PC-3 (cell line): Measurements from ENCODE around the gene ZNF513.

Experiments used
- CTCF ChIP-seq: fragments of 300-600 bp; sonication (generic); conservative IDR thresholded peaks from 2 replicates; pipeline ENCODE4 v1.5.1; 2017; ENCODE audit warnings: antibody characterized with exemption, low read depth, mild to moderate bottlenecking, low read length
- EZH2 ChIP-seq: fragments of 300-600 bp; sonication (generic); IDR thresholded peaks from one replicate; pipeline ENCODE4 v1.6.1; 2017; ENCODE audit warnings: antibody characterized with exemption, mild to moderate bottlenecking, low read length; ENCODE audit not compliant: unreplicated experiment
- EZH2phosphoT487 ChIP-seq: fragments of 300-600 bp; sonication (generic); IDR thresholded peaks from 2 replicates; pipeline ENCODE4 v1.6.1; 2018; ENCODE audit warnings: mild to moderate bottlenecking, antibody characterized with exemption, low read length, borderline replicate concordance

- TF ChIP-seq CTCF (no peak), EZH2 (no peak), EZH2phosphoT487 (no peak)
These were observed 16.6 kb downstream of the ZNF513 start for GRCh38 chr2:27363933-27364332.
